NCI-H1092 treated with DMSO at 0.1 percent for 48 hours (cell line): ENCODE measurements around the gene ATG16L2.
"Not testable (repeated sequence)": the region's sequence is repeated elsewhere in the genome, so short reads cannot be mapped to it uniquely, and the experiment has no call there.

Experiments used
- DNase-seq: peaks from one replicate; lab custom pipeline; 2025; lab: John Stamatoyannopoulos, UW

Gene ATG16L2

DNA sequence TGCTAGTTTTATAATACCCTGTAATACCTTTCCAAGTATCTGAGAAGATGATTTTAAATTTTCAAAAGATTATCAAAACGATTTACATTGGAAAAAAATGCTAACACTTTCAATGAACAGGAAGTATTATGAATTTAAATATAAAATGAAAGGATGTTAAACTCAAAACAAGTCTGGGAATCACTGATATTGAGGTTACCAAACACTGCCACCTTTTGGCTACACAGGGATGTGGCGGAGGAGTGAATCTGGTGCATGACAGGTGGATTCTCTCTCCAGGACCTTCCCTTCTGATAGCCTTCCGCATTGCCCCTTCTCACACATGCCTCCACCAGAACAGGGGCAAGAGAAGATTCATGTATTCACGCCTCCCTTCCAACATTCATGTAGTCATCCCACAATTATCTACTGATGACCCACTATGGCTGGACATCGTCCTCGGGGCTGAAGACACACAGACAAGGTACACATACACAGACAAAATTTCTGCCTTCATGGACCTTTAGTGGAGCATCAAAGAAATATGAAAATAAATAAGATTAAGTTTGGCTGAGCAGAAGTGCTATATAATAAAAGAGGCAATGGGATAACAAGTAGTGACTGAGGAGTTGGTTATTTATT lies 34.7 kb downstream of the ATG16L2 start:
- DNase-seq: peak; percentile 7

GRCh38 chr11:72850832-72851231 lies 36.6 kb downstream of the ATG16L2 start:
- no peak for DNase-seq

- DNase-seq: no peak
Observed at GRCh38 chr11:72851726-72852125, 37.5 kb downstream of the ATG16L2 start.

- DNase-seq: no peak
Observed at GRCh38 chr11:72856065-72856464, 41.9 kb downstream of the ATG16L2 start.

DNA sequence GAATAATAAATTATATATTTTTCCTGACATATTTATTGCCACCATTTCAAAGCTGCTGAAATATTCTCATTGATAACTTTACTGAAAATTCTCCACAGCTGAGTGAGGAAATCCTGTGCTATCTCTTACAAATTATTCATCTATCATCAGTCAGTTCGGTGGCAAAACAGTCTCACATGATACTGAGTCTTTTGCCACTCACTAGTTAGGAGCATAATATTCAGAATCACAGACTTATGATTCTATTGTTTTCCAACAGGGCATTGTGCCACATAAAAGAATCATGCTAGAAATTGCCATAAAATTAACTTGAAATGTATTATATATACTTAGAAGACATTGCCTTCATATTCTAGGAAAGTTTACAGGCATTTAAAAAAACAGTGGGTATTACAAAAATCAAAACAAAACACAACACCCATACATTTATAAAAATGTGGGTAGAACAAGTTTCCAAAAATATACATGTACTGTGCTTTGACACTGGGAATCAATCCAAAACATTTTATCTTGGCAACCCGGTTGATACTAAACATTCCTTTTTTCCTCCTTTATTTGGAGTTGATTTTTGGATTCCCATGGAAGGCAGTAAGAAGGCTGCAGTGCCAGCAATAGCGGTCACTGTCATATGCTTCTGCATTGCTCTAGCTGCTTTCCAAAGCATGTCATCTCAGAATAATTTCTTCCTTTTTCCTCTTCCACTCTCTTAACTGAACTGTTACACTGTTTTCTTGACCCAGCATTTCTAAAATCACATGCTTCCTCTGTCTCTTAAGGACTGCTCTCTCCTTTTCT lies 42.5 kb downstream of the ATG16L2 start:
- DNase-seq: no peak

GRCh38 chr11:72858267-72858666 lies 44.1 kb downstream of the ATG16L2 start:
- not testable (repeated sequence) for DNase-seq

GRCh38 chr11:72859126-72859525 lies 44.9 kb downstream of the ATG16L2 start:
- DNase-seq: no peak

DNA sequence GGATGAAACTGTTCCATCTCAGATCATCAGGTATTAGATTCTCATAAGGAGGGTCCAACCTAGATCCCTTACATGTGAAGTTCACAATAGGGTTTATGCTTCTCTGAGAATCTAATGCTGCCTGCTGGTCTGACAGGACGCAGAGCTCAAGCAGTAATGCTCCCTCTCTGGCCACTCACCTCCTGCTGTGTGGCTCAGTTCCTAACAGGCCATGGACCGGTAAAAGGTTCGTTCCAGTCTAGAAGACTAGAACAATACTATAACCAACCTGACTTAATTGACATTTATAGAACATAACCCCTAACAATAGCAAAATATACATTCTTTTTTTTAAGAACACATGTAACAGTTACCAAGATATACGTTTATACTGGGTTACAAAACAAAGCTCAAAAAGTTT lies 45.8 kb downstream of the ATG16L2 start:
- no peak for DNase-seq

DNA sequence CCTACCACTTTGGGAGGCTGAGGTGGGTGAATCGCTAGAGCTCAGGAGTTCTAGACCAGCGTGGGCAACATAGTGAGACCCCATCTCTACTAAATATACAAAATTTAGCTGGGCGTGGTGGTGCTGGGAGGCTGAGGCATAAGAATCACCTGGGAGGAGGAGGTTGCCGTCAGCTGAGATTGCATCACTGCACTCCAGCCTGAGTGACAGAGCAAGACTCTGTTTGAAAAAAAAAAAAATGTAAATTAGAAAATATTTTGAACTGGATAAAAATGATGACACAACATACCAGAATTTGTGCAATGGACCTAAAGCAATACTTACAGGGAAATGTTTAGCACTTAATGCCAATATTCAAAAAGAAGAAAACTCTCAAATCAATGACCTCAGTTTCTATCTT lies 46.4 kb downstream of the ATG16L2 start:
- no peak for DNase-seq

GRCh38 chr11:72863091-72863490 lies 48.9 kb downstream of the ATG16L2 start:
- DNase-seq: no peak

- no peak for DNase-seq
Observed at GRCh38 chr11:72863916-72864315, 49.7 kb downstream of the ATG16L2 start.

- no peak for DNase-seq
Observed at GRCh38 chr11:72864702-72865655, 50.8 kb downstream of the ATG16L2 start.

DNA sequence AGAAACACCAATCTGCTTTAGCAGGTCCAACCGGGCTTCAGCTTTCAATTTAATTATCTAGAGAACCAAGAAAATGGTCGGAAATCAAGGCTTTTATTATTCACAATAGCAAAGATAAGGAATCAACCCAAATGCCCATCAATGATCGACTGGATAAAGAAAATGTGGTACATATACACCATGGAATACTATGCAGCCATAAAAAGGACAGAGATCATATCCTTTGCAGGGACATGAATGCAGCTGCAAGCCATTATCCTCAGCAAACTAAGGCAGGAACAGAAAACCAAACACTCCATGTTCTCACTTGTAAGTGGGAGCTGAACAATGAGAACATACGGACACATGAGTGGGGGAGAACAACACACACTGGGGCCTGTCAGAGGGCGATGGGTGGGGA lies 53.8 kb downstream of the ATG16L2 start:
- DNase-seq: no peak

DNA sequence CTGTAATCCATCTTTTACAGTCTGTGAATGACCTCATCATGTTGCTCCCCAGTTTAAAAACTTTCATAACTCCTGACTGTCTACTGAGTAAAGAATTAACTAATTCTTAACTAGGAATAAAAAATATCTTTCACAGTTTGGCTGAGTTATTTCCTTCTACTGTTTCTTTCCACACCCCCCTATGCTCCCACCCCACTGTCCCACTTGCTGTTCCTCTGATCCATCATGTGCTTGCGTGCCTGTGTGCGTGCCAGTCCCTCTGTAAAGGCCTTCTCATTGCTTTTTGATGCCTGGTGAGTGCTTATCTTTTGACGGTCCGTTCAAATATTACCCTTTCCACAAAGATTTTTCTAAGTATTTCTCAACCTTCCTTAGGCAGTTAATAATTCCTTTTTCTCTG lies 55.6 kb downstream of the ATG16L2 start:
- no peak for DNase-seq

DNA sequence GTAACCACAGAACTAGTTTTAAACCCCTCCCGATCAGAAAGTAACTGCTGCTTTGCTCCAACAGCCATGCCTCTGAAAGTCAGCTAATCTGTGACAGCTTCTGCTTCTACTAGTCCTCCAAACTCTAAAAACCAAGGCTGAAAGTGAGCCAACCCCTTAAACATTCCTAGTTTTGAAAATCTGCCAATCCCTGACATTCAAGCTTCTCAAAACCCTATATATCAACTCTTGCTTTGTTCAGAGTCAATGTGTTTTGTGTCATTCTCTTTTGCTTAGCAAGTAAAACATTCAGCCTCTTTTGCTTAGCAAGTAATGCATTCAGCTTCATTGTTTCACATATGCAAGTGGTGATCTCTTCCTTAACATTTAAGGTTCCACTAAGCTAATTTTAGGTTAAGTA lies 56.9 kb downstream of the ATG16L2 start:
- DNase-seq: no peak

- DNase-seq: no peak
Observed at GRCh38 chr11:72872012-72872411, 57.8 kb downstream of the ATG16L2 start.

- no peak for DNase-seq
Observed at GRCh38 chr11:72875736-72876135, 61.5 kb downstream of the ATG16L2 start.

DNA sequence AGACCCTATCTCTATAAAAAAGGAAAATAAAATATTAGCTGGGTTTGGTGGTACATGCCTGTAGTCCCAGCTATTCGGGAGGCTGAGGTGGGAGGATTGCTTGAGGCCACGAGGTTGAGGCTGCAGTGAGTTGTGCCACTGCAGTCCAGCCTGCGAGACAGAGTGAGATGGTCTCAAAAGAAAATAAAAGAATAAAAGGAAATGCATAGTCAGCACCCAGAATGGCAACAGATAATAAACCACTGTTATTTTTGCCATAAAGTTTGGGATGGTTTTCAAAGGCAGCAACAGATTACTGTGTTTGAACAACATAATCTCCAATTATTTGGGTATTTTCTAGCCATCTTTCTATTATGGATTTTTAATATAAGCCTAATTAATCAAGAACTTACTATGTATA lies 61.9 kb downstream of the ATG16L2 start:
- no peak for DNase-seq
